Measurements from ENCODE around the gene EIF2B4. TPM values are rescaled to one million over a fixed set of nuclear protein-coding genes. Genes with fewer than 3 reads are reported as not detected.
A peak's percentile ranks its signal among the peaks of the same experiment; 100 is the strongest.

The EIF2B4 gene
- total and polyA plus RNA-seq, 9 of the 15 experiments (the other 6 are each of a cell fraction or from before 2014, with no cell fraction given): 29.7 to 80.3 (median 58.9) TPM

GRCh38 chr2:27408601-27409320 lies 38.6 kb upstream of the EIF2B4 start (continued):
- no peak for TF ChIP-seq MYC (IDR thresholded peaks at IDR 0.05; ENCODE audit: low read depth, low read length)
- TF ChIP-seq MYC (CRISPR knock-in tag; IDR thresholded peaks at IDR 0.05; ENCODE audit: borderline replicate concordance, low read depth): peak; percentile 85; the same call in 1 of the 2 replicates
- peak in 1 of 2 experiments; percentile 64; a peak in 2 of 4 replicates for TF ChIP-seq HDAC1 (IDR thresholded peaks at IDR 0.05)
- TF ChIP-seq CREB3 (tag; conservative IDR thresholded peaks at IDR 0.05; ENCODE audit: low read depth): no peak
- TF ChIP-seq YBX1 (IDR thresholded peaks at IDR 0.05): no peak
- TF ChIP-seq TEAD2 (tag; IDR thresholded peaks at IDR 0.05): no peak
- no peak for TF ChIP-seq RBM34 (IDR thresholded peaks at IDR 0.05; ENCODE audit: borderline replicate concordance, insufficient read depth, low read length)
- TF ChIP-seq ZBTB1 (CRISPR knock-in tag; IDR thresholded peaks at IDR 0.05; ENCODE audit: borderline replicate concordance, low read depth): 0 out of 2 replicates have a peak, but pooled peaks have one; percentile 34
- no peak for TF ChIP-seq HDAC3 (IDR thresholded peaks at IDR 0.05; ENCODE audit: borderline replicate concordance, partially characterized antibody)
- no peak for TF ChIP-seq SRSF9 (IDR thresholded peaks at IDR 0.05; ENCODE audit: borderline replicate concordance, low read depth, low read length)
- TF ChIP-seq, protein P1, sequence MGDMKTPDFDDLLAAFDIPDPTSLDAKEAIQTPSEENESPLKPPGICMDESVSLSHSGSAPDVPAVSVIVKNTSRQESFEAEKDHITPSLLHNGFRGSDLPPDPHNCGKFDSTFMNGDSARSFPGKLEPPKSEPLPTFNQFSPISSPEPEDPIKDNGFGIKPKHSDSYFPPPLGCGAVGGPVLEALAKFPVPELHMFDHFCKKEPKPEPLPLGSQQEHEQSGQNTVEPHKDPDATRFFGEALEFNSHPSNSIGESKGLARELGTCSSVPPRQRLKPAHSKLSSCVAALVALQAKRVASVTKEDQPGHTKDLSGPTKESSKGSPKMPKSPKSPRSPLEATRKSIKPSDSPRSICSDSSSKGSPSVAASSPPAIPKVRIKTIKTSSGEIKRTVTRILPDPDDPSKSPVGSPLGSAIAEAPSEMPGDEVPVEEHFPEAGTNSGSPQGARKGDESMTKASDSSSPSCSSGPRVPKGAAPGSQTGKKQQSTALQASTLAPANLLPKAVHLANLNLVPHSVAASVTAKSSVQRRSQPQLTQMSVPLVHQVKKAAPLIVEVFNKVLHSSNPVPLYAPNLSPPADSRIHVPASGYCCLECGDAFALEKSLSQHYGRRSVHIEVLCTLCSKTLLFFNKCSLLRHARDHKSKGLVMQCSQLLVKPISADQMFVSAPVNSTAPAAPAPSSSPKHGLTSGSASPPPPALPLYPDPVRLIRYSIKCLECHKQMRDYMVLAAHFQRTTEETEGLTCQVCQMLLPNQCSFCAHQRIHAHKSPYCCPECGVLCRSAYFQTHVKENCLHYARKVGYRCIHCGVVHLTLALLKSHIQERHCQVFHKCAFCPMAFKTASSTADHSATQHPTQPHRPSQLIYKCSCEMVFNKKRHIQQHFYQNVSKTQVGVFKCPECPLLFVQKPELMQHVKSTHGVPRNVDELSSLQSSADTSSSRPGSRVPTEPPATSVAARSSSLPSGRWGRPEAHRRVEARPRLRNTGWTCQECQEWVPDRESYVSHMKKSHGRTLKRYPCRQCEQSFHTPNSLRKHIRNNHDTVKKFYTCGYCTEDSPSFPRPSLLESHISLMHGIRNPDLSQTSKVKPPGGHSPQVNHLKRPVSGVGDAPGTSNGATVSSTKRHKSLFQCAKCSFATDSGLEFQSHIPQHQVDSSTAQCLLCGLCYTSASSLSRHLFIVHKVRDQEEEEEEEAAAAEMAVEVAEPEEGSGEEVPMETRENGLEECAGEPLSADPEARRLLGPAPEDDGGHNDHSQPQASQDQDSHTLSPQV (IDR thresholded peaks at IDR 0.05): no peak
- no peak for TF ChIP-seq FIP1L1 (IDR thresholded peaks at IDR 0.05; ENCODE audit: low read depth, low read length, poor library complexity, severe bottlenecking)
- TF ChIP-seq EGR1 (conservative IDR thresholded peaks at IDR 0.05): peak; percentile 49
- TF ChIP-seq IFI16 (CRISPR knock-in tag; IDR thresholded peaks at IDR 0.05): no peak
- no peak for TF ChIP-seq ZNF76 (CRISPR knock-in tag; IDR thresholded peaks at IDR 0.05; ENCODE audit: borderline replicate concordance)
- TF ChIP-seq BCL6 (CRISPR knock-in tag; IDR thresholded peaks at IDR 0.05): no peak
- TF ChIP-seq GTF3C2 (IDR thresholded peaks at IDR 0.05; ENCODE audit: borderline replicate concordance, extremely low read depth, insufficient read length): no peak
- TF ChIP-seq ZNF224 (CRISPR knock-in tag; IDR thresholded peaks at IDR 0.05): no peak

Measured in K562 (cell line).